Measurements from ENCODE around the gene PHF21A.

- no peak for TF ChIP-seq EZH2 (IDR thresholded peaks at IDR 0.05)
- no peak for TF ChIP-seq FOXP2 (optimal IDR thresholded peaks at IDR 0.05; ENCODE audit: control extremely low read depth, extremely low read length, insufficient read depth)
- no peak for TF ChIP-seq POLR2AphosphoS5 (IDR thresholded peaks at IDR 0.05; ENCODE audit: borderline replicate concordance, low read depth, low read length)
Measured at GRCh38 chr11:46045811-46046210, 75.4 kb downstream of the PHF21A start.
